GM21447 (cell line): ENCODE data around the gene ENKD1.

ENCODE experiments used
- ATAC-seq: cut with Tn5 transposase; IDR thresholded peaks from one replicate; pipeline ENCODE4 v1.9.1; 2021; ENCODE audit not compliant: unreplicated experiment

The ENKD1 gene

GRCh38 chr16:67679935-67680897 is 13.7 kb upstream of the ENKD1 start:
- ATAC-seq: no peak

GRCh38 chr16:67678354-67679023 is 11.9 kb upstream of the ENKD1 start:
- ATAC-seq: no peak

- ATAC-seq: no peak
Observed at GRCh38 chr16:67677712-67678111, 11.2 kb upstream of the ENKD1 start.

DNA sequence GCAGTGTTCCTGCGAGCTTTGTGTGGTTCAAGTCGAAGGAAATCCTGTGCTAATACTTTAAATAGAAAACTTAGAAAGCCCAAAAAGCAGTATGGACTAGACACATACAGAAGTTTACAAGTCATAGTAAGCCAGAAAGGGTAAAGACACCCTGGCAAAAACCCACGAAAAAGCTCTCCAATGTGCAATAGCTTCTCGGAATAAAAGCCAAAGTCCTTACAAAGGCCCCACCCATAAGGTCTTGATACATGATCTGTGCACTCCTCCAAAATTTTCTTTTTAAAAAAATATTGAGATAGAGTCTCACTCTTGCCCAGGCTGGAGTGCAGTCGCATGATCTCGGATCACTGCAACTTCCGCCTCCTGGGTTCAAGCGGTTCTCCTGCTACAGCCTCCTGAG is 10.4 kb upstream of the ENKD1 start:
- no peak for ATAC-seq

DNA sequence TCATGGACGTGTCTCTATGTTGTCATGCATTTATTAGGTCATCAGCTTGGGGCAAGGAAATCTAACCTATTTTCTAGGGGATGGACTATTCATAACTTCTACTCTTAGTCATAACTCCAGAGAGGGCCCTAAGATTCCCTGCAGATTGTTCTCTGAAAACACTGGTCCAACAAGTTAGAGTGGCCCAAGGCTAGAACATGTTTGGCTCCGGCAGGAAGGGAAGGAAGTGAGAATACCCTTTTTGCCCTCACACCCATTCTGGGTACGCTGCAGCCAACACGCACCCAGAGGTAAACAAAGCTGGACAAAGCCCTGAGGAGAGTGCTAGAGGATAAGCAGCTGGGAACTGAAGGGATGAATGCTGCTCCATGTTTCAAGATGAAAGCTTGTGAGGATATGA is 10.0 kb upstream of the ENKD1 start:
- no peak for ATAC-seq

DNA sequence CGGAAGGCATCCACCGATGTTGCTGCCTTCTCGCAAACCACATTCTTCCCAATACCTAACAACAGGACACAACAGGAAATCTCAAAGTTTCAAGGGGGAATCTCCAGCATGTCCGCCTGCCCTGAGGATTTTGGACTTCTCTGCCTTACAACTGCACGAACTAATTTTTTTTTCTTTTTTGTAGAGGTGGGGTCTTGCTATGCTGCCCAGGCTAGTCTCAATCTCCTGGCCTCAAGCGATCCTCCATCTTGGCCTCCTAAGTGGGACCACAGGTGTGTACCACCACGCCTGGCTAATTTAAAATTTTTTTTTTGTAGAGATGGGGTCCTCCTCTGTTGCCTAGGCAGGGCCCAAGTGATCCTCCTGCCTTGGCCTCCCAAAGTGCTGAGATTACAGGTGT is 9.4 kb upstream of the ENKD1 start:
- ATAC-seq: no peak

DNA sequence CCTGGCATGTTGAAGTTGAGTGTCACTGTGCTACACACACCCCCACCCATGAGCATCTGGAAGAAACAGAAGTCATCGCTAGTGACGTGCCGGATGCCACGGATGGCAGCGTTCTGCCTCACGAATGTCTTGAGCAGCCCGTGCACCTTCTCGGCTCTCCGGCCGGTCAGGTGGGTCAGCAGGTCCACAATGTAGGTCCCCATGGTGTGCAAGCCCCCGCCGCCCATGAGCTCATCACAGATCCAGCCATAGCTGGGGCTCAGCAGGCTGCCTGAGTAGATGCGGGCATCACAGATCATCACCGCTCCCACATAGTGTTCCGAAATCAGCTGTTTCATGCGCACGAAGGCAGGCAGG is 9.0 kb upstream of the ENKD1 start:
- no peak for ATAC-seq

- ATAC-seq: no peak
Observed at GRCh38 chr16:67674851-67675578, 8.5 kb upstream of the ENKD1 start.

GRCh38 chr16:67673712-67674580 is 7.4 kb upstream of the ENKD1 start:
- no peak for ATAC-seq

DNA sequence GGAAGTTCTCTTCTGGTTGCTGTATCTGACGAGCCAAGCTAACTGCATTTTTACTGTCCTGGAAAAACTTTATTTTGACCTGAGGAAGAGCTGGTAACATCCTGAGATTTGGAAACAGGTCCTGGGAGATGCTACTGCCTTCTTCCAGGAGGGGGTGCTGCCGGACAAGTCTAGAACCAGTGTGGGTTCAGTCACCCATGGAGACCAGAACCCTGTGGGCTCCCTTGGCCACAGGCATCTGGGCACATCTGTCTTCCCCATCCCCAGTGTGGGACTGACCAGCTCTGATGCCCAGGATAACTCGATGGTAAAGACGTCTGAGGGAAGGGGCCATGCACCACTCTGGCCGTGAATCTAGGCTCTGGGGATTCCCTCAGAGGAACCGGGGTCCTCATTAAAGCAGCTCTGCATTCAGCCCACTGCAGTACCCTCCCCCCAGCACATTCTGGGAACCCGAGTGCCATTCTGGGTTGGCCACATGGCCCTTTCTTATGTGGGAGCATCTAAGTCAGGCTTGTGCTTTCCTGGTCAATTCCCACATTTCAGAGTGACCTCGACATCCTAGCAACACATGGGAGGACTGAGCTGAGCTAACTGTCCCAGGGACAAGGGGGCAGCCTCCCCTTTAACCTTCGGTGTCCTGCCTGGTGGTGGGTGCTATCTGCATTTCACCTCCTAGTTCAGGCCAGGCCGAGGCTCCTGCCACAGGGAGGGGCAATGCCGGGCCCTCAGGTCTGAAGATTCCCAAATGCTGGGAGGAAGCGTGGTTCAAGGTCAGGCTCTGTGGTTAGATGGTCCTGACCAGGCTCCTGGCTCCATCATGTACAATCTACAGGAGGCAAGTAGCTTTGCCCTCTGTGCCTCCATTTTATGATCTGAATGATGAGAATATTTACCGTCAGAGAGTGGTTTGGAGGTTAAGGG is 6.5 kb upstream of the ENKD1 start:
- no peak for ATAC-seq

DNA sequence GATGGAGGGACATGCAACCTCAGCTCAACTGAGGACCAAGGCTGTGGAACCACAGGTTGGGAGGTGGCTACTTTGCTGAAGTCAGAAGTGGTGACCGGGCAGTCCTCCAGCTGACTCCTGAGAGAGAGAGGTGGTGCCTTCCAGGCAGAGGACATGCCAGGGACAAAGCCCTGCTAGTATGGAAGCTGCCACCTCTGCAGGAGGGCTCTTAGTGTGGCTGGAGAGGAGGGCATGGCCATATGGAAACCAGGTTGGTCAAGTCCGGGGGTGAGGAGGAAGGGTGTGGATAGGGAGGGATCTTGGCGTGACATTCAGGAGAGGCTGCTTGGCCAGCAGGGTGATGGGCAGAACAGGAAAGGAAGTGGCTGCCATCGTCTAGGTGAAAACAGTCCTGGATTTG is 5.8 kb upstream of the ENKD1 start:
- ATAC-seq: no peak

- no peak for ATAC-seq
Observed at GRCh38 chr16:67669499-67670101, 3.0 kb upstream of the ENKD1 start.

- ATAC-seq: no peak
Observed at GRCh38 chr16:67668495-67669157, 2.1 kb upstream of the ENKD1 start.

- ATAC-seq: peak; percentile 67
Observed at GRCh38 chr16:67667817-67668494, 1.4 kb upstream of the ENKD1 start.

GRCh38 chr16:67667453-67667816 is 885 bp upstream of the ENKD1 start:
- ATAC-seq: no peak

DNA sequence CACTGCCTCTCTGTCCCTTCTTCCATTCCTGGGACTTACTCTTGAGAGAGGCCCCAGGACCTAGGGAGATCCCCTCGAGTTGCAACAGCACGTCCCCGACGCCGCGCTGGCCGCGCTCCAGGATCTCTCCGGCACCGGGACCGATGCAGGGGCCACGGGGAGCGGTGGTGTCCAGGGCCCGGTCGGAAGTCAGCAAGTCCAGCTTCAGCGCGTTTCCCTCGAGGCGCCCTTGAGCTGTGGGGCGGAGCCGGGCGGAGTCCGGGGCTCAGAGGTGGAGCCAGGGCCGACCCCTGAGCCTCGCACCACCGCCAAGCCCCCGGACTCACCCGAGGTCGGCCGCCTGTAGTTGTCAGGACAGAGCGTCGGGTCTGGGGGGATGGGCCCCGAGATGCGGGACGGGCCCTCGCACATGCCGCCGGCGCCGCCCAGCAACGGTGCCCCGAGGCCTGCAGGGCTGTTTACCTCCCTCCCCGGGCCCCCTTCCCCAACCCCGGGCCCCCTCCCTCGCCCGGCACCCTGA is 458 bp downstream of the ENKD1 start:
- ATAC-seq: no peak

DNA sequence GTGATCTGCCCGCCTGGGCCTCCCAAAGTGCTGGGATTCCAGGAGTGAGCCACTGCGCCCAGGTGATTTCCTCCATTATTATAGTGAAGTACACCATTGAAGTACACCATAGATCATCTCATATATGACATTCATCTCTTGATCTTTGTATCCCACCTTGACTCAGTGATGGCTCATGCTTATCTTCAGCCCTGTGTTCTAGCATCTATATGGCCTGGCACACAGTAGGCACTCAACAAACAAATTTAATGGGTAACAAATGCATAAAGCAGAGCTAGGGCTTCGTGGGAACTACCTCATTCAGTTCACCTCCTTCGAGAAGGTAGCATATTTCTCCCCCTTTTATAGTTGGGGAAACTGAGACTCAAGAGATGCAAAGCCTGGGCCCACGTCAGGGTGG is 952 bp downstream of the ENKD1 start:
- no peak for ATAC-seq

DNA sequence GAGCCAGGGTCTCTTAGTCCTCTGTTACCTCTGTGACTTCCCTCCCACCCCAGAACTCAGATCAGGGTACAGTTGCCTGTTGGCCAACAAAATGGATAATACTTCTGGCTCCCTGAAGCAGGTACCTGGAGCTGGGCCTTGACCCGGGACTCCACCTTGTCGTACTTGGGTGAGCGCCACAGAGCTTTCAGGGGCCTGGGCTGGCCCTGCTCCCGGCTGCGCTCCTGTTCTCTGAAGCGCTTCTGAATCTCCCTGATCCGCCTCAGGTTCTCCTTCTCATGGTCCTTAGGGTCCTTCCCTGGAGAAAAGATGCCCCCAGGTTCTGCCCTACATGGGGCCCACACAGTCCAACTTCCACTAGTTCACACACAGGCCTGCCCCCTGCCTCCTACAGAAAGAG is 1.7 kb downstream of the ENKD1 start:
- ATAC-seq: no peak
